NCI-H748 treated with DMSO at 0.1 percent for 48 hours (cell line): Measurements from ENCODE around the gene MNX1.

Experiments used
- DNase-seq: peaks from one replicate; lab custom pipeline; 2025; lab: John Stamatoyannopoulos, UW

Gene MNX1

DNA sequence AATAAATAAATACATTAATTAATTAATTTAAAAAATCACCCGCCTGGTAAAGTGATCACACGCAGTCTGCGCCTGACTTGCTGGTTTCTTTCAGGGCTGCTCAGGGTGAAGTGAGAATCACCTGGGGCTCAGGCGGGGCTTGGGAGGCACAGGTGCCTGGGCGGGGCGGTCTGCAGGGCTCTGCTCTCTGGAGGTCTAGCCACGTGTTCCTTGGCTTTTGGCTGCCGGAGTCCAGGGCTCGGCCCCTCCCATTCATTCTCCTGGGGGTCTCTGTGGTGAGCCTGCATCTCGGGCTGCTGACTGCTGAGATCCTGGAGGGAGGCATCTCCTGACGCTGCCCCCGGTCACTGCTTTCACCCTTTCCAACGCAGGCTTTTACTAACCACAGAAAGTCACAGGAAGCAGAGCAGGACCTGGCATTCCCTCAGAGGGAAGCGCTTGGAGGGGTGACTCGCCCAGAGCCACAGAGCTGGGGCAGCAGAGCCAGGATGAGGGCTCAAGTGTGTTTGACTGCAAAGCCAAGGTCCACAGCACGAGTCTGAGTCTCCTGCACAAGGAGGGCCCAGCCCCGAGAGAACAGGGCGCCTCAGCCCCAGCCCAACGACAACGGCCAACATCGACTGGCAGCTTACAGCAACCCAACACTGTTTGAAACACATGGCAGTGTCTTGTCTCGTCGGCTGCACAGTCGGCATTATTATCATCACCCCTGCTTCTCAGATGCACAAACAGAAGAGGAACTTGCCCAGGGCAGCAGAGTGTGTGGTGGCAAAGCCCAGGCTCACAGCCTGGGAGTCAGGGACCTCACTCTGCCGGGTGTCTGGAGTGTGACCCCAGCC lies 22.4 kb upstream of the MNX1 start:
- DNase-seq: no peak

DNA sequence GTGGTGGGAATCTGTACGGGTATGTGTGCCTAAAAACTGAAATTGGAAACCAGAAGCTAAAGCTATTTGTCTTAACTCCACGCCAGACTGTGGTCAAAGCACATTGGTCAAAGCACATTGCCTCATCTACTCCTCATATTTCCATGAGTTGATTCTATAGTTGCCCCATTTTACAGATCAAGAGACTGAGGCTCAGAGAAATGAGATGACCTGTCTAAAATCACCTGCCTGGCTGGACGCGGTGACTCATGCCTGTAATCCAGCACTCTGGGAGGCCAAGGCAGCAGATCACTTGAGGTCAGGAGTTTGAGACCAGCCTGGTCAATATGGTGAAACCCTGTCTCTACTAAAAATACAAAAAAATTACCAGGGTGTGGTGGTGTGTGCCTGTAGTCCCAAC lies 21.7 kb upstream of the MNX1 start:
- no peak for DNase-seq

DNA sequence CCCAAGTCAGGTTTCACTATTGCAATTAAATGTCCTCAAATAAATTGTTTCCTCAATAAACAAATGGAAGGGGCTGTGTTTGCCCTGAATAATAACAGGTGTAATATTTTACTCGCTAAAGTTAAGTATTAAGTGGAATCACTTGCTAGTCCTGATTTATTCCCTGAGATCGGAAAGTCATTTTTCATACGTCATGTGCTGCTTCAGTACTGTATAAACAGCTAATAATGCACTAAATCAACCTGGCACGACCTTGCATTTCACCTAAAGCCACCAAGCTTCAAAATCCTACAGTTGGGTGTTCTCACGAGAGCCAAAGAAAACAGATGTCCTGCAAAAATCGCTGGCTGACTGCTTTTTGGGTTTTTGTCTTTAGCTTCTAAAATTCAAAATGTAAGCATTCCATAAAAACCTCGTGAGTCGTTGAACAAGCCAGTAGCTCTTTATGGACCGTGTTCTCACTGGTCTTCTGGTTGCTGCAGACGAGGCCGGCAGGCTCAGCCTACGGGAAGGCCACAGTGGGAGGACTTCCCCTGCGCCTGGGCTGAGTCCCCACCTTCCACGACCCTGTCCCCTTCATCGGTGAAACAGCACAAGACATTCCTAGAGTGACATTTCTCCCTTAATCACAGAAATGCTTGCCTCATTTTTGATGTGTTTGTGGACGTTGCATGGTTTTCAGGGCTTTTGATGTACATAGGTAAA lies 17.9 kb upstream of the MNX1 start:
- no peak for DNase-seq

DNA sequence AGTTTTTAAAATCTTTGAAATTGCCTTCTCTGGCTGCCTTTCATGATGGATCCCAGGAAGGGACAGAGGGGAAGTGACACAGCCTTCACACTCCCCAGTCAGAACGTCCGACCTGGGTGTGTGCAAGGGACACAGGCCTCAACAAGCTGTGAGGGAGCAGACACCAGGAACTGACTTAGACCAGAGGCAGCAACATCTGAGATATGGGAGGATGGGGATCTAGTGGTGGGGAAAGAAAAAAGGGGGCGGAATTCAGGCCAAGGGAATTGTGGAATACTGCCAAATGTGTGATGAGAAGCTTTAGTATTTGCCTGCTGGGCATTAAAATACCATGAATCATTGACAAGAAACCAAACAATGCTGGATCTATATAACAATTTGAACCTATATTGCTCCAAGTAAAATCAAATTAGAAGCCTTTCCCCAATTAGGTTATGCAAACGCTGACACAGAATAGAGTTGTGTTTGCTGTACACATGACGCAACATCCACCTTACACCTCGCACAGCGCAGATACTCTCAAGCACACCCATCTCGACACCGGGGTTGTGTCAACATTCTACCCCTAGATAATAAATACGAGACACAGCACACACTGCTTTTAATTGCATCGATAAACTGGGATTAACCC lies 17.2 kb upstream of the MNX1 start:
- DNase-seq: peak; percentile 89

DNA sequence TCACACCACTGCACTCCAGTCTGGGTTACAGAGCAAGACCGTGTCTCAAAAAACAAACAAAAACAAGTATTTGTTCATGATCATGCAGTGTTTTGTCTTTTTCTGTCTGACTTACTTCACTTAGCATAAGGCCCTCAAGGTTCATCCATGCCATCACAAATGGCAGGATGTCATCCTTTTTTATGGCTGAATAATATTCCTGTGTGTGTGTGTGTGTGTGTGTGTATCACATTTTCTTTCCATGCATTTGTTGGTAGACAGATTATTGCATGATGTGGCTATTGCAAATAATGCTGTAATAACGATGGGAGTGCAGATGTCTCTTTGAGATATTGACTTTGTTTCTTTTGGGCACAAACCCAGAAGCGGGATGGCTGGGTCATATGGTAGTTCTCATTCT lies 14.3 kb upstream of the MNX1 start:
- DNase-seq: no peak

DNA sequence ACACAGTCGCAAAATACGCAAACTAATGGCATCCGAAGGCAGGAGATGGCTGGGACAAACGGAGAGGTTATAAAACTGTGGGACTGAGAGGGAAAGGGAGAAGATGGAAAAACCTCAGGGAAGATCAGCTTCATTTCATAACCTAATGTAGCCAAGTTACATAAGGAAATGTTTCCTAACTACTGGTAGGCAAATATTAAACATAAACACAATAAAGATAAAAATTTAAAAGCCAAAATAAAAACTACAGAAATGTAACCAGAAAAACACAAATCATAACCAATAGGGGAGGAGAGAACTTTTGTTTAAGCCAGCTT lies 13.1 kb upstream of the MNX1 start:
- no peak for DNase-seq

DNA sequence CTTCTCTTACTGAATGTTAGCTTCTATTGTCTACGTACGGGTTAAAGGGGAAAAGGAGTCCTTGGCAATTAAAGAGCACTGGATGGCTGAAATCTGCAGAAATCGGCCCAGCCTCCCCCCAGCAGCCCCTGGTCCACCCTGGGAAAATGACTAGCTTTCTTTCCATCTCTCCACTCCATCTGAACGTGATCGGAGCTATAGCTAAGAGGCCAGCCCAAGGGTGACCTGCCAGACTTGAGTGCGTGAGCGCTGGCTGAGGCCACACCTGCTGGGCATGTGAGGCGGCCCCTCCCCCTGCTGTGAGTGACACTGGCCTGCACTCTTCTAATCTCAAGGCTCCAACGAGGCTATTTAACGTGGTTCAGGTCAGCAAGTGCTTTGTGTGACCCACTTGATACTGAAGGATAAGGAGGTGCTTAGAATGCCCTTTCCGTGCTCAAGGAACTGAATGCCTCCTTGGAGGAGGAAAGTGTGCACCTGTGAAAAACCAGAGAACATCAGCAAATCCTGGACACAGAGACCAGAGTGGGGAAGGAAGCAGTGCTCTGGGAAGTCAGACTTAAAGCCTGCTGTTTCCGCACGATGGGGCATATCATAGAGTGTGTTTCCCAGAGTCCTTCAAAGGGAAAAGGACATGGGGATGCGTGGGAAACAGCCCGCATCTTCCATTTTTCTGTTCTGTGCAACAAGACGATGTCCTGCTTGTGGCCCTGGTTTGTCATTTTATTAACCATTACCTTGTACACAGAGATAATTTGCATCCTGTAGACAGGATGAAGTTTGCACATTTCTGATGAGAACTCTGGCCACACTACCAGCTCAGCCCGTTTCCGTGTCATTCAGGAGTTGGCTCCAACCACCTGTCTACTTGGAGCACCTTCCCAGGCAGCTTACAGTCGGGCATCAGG lies 12.5 kb upstream of the MNX1 start:
- no peak for DNase-seq

DNA sequence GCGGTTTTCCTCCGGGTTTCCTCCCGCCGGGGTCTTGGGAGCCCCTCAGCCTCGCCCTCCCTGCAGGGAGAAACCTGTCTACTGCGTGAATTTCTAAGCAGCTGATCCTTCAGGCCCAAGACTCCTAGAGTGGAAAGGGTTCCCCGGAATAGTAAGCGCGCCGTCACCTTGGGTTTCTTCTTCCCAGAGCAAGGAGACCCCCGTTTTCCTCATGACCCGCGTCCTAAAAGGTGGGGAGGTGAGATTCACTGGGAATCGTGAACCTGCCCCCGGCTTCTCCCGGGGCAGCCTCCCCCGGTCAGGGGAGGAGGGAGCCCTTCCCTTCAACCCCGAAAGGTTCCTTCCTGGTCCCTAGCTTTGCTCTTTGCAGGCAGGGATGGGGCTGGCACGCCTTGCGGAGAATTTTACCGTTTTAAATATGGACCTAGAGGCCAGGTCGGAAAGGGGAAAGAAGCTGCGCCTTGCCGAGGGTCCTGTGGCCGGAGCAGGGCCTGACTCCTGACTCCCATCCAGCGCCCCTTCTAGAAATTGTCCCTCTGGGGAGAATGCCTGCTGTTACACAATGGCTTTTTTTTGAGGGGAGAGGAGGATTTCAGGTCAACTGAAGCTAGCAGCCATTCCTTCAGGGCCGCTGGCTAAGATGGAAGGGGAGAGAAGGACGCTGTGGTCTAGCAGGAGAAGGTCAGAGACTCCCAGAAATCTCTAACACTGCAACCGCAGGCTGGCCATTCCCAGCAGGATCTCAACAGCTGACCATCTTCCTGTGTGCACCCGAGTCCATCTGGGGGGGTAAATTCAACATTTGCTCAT lies 11.6 kb upstream of the MNX1 start:
- no peak for DNase-seq

DNA sequence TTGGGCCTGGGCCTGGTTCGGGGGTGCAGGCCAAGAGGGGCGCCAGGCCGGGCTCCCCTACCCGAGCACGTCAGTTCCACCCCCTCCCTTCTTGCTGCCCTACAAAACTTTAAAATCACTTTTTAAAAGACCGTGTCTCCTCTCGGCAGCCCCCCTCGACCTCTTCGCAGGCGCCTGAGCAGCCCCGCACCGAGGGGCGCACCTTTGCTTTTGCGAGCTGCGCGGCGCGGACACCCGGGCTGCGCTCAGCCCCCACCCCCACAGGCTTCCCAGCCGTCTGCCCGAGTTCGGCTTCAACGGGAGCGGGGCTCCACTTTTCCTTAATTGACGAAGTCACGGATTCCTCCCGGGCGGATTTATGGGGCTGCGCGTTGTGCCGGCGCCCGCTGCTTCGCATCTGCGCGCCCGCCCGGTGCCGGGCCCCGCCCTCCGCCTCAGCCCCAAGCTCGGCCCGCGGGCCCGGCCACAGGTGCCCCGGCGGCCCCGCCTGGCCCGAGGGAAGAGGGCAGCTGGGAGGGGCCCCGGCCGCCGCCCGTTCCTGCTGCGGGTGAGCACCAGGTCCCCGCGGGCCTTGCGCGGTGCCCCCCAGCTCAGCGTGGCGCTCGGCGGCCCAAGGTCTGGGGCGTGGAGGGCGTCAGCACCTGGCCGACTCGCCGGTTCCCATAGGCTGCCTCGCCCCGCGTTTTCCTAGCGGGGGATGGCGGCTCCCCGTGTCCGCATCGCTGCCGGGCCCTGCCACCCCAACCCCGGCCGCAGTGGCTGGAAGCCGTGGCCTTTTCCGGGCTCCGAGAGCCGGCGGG lies 10.8 kb upstream of the MNX1 start:
- no peak for DNase-seq

DNA sequence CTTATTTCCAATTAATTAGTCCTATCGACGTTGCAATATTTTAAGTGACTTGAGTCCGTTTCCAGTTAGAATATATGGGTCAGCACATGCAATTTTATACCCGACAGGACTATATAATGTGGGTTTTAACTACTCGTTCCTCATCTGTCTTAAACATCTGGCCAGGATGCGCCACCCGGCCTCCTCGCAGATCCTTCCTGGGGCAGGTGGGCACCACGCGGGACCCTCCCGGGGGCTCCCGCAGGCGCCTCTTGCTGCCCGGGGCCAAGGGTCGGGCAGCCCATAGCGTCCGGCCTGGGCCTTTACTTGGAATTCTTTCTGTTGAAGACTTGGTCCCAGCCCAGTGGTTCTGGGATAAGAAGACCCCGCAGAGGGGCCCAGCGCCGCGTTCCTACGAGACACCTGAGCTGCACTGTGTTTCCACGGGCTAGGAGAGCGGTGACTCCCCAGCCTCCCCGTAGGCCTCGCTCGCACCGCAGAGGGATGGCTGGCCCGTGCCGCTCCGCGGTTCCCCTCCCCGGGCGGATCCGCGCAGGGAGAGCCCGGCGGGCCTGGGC lies 10.1 kb upstream of the MNX1 start:
- no peak for DNase-seq

DNA sequence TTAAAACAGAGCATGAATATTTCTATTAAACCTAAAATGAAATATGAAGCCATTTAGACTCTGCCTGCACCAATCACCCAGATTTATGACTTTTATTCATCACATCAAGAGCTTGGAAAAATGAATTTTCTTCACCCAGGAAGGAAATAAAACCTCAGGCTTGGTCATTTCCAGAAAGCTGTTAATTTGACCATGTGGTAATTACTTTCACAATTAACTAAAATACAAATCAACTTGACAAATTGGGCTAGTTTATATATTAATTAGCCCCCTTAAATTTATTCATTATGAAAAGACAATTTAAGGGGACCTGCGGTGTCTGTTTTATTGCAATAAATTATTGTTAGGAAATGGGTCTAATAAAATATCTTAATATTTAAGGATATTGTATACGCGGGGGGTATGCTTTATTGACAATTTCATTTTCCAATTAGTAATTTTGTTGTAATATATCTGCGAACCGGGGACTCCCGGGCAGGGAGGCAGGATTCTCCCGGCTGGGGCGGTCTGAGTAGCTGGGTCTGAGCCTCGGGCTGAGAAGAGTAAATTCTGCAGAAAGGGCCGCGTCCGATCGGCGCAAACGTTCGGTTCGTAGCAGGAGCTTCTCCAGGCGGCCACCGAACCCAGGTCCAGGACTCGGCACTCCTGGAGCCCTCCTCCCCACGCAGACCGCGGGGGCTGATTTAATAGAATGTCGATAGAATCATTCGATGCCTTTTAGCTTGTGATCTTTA lies 9.4 kb upstream of the MNX1 start:
- DNase-seq: no peak

DNA sequence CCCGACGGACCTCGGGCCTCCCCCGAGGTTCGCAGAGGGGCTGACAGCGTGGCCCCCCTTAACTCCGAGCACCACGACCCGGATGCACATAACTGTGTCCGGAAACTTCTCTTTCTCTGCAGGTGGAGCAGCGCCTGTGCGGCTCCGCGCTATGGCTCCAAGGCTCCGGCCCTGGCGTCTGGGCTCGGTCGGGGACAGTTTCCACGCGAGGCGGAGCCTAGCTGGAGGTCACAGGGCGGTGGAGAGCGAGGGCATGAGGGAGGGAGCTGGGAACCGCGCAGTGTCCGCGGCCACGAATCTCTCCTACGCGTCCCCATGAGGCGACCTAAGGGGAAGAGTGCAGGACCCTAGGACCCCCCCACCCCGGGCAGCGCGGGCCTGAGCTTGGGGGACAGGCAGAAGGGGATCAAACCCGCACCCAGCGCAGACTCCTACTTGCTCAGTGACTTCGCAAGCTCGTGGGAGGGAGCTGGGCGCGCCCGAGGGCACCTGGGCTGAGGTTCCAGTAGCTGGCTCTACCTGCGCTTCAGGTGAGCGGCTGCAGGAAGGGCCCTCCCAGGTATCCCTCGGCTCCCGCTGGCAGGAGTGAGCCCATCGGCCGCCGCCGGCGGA lies 8.6 kb upstream of the MNX1 start:
- DNase-seq: no peak

DNA sequence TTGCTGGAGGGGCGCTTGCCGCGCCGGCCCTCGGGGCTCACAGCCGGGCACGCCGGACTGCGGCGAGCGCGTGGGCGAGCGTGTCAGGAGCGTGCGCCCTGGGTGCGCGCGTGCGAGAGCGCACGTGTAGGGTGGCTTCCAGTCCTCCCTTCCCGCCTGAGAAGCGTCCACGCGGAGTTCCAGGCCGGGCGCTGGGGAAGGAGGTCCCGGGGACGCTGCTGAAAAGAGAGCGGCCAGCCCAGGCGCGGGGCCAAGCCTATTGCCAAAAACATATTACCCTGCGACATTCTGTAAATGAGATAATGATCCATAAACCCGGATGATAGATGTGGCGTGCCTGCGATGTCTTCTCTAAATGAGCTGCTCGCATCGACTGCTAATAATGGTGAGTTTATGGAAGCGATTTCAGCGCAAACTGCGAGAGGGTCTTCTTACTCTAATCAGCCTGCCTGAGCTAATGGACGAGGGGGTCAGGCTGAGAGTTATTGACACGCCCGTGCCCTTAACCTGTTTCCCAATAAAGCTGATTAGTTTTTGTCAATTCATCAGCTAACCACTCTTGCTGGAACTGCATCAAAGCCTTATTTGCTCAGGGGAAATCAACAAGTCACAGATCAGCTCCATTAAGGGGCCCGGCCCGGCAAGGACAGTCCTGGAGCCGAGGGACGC lies 8.0 kb upstream of the MNX1 start:
- DNase-seq: no peak

DNA sequence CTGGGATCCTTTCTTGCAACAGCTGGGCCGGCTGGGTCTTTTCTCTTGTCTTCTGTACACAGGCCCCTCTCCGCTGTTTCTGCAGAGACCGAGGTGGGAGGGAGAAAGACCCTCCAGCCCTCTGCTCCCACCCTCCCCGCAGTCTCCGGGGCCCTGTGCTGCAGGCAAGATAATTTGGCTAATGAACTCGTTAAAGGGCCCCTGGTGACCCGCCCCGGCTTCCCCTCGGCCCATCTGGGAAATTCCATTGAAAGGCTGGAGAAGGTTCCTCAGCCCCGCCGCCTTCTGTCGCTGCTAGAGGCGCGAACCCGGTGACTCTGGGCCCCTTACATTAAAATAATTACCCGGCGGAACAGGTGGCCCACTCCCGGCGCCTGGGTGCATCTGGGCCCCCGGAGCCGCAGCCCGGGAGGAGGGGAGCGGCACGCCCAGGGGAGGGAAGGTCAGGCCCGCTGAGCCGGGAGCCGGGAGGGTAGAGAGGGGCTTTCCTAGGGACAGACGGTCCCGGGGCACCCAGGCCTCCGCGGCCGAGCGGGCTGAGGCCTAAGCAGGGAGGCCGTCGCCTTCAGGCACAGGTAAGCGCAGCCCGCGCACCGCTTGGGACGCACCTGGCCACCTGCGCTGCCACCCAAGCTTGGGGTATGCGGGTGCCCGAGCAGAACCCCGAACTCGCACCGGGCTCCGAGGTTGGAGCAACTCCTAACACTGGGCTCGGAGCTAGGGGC lies 7.3 kb upstream of the MNX1 start:
- no peak for DNase-seq

DNA sequence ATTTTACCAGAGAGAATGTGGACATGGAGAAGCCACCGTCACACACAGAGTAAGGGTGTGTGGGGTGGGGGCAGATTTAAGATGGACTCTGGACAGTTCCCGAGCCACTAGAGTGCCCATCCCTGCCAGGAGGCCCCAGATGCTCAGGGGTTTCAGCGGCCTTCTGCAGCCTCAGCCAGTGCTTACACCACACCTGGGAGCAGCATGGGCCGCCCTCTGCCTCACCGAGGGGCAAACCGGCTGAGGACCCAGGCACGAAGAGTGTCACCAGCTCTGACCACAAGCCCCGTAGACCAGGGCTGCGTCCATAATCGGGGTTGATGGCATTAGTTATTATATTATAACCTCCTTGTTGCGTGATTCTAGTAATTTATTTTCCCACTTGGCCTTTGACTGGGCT lies 6.7 kb upstream of the MNX1 start:
- DNase-seq: no peak

DNA sequence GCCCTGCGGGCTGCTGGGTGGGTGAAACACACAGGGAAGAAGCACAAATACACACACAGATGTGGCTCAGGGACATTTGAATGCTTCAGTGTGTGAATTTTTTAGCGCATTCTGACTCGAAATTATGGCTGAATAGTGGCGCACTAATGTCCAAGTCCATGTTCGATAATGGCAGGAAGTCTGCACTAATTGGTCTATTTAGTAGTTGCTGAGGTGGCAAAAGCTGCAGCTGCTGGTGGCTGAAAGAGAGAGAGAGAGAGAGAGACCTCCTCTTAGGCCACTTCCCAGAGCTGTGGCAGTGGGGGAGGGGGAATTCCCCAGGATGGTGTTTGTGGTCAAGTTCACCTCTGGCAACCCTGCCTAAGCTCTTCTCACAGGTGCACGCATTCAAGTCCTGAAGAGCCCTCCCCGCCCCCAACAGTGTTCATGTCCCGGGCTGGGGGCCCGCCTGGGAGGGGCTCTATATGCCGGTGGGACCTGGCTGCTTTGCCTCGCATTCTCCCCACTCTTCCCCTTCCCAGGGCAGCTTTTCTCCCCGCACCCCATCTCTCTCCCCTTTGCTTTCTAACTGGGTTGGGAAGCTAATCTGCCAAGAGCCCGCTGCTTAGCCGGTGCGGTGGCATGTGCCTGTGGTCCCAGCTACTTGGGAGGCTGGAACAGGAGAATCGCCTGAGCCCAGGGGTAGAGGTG lies 6.0 kb upstream of the MNX1 start:
- peak; percentile 39 for DNase-seq

DNA sequence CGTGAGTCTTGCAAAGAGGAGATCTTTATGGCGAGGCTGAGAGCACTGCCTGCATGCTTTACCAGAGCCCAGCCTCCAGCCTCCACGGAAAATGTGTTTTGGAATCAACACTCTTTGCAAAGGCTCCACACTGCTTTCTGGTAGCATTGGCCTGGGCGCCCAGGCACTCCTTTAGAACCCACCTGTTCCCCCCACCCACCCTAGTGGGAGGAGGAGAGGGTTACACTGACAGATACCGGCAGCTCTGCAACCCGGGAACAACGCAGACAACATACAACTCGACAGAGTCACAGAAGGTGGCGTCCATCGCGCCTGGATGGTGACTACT lies 5.5 kb upstream of the MNX1 start:
- no peak for DNase-seq
